GM18508 (cell line): ENCODE results near the gene TECTA.

Experiments
- ATAC-seq: cut with Tn5 transposase; IDR thresholded peaks from one replicate; pipeline ENCODE4 v1.9.1; 2021; ENCODE audit warnings: moderate number of reproducible peaks; ENCODE audit not compliant: insufficient read depth, unreplicated experiment

Gene TECTA

GRCh38 chr11:121100943-121101342 is at the start of gene TECTA:
Gene TECTA (plus strand): TSS chr11:121101243. CDS start chr11:121102666, 1,423 bp downstream.
- no peak for ATAC-seq

GRCh38 chr11:121053244-121053643 is 47.8 kb upstream of the TECTA start:
- no peak for ATAC-seq

- no peak for ATAC-seq
Measured at GRCh38 chr11:121054266-121054665, 46.8 kb upstream of the TECTA start.

- ATAC-seq, result no peak
Measured at GRCh38 chr11:121055076-121055475, 46.0 kb upstream of the TECTA start.

- no peak for ATAC-seq
Measured at GRCh38 chr11:121057922-121058321, 43.1 kb upstream of the TECTA start.

- no peak for ATAC-seq
Measured at GRCh38 chr11:121058941-121059340, 42.1 kb upstream of the TECTA start.

- peak; percentile 92 for ATAC-seq
Measured at GRCh38 chr11:121059605-121060004, 41.4 kb upstream of the TECTA start.

- ATAC-seq, result no peak
Measured at GRCh38 chr11:121063728-121064127, 37.3 kb upstream of the TECTA start.

- no peak for ATAC-seq
Measured at GRCh38 chr11:121066623-121067022, 34.4 kb upstream of the TECTA start.

GRCh38 chr11:121067026-121067425 is 34.0 kb upstream of the TECTA start:
- ATAC-seq, result no peak

- ATAC-seq, result no peak
Measured at GRCh38 chr11:121067453-121067852, 33.6 kb upstream of the TECTA start.

GRCh38 chr11:121067962-121068647 is 32.9 kb upstream of the TECTA start:
- no peak for ATAC-seq

GRCh38 chr11:121068787-121069186 is 32.3 kb upstream of the TECTA start:
- no peak for ATAC-seq

- no peak for ATAC-seq
Measured at GRCh38 chr11:121070951-121071845, 29.8 kb upstream of the TECTA start.

GRCh38 chr11:121071846-121072450 is 29.1 kb upstream of the TECTA start:
- no peak for ATAC-seq

GRCh38 chr11:121081321-121081720 is 19.7 kb upstream of the TECTA start:
- ATAC-seq, result no peak

- no peak for ATAC-seq
Measured at GRCh38 chr11:121082219-121082618, 18.8 kb upstream of the TECTA start.

GRCh38 chr11:121082670-121083069 is 18.4 kb upstream of the TECTA start:
- ATAC-seq, result no peak

GRCh38 chr11:121086866-121087265 is 14.2 kb upstream of the TECTA start:
- ATAC-seq, result no peak

GRCh38 chr11:121089566-121089965 is 11.5 kb upstream of the TECTA start:
- no peak for ATAC-seq

- ATAC-seq, result no peak
Measured at GRCh38 chr11:121090145-121090721, 10.8 kb upstream of the TECTA start.
